GM19328 (cell line): ENCODE measurements around the gene RETREG2.
"Not testable (repeated sequence)": the region's sequence is repeated elsewhere in the genome, so short reads cannot be mapped to it uniquely, and the experiment has no call there.

Experiments used
- ATAC-seq: cut with Tn5 transposase; IDR thresholded peaks from one replicate; pipeline ENCODE4 v1.9.1; 2021; ENCODE audit warnings: mild to moderate bottlenecking, moderate library complexity; ENCODE audit not compliant: unreplicated experiment

RETREG2 gene

DNA sequence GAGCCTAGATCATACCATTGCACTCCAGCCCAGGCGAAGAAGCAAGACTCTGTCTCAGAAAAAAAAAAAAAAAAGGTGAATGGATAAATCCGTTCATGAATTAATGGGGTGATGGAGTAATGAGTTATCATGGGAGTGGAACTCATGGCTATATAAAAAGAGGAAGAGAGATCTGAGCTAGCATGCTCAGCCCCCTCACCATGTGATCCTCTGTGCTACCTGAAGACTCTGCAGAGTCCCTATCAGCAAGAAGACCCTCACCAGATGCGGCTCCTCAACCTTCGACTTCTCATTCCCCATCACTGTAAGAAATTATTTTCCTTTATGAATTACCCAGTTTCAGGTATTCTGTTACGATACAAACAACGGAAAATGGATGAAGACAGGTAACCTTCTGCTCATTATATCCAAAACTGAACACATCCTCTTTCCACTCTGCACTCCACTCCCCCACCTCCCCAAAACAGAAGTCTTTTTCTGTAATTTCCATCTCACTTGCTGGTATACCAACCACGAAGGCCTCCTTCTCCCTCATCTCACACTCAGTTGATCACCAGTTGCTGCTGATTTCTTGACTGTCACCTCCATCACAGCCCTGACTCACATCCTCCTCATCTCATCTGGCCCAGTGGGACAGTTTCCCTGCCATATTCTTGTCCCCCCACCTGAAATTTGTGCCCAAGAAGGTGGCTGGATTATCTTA is 8.8 kb downstream of the RETREG2 start:
- ATAC-seq, result no peak

DNA sequence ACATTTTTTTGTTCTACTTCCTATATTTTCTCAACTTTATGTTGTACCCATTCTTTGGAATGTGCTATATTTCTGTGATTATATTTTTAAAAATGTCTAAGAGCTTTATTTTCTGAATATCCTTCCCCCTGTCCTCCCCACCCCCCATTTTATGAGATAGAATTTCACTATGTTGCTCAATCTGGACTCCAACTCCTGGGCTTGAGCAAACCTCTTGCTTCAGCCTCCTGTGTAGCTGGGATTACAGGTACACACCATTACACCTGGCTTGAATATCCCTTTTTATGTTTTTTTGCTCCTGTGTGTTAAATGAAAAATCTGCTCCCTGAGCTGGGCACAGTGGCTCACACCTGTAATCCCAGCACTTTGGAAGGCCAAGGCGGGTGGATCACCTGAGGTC is 19.3 kb downstream of the RETREG2 start:
- no peak for ATAC-seq

DNA sequence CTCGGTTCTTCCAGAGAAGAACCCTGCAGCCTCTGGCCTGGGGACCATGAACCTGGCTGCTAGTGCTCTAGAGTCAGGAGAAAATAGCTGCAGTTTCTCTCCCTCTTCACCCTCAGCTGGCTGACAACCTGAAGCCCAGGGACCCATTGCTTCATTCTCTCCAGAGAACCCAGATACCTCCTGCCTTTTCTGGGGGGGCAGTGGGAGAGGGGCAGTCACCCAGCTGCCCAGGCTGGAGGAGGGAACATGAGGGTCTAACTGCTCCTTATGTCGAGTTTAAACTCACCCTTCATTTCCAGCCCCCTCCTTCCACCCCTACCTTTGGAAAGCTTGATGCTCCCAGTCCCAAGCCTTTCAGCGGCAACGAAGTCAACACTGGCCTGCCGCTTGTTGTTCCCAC is 20.9 kb downstream of the RETREG2 start:
- no peak for ATAC-seq

DNA sequence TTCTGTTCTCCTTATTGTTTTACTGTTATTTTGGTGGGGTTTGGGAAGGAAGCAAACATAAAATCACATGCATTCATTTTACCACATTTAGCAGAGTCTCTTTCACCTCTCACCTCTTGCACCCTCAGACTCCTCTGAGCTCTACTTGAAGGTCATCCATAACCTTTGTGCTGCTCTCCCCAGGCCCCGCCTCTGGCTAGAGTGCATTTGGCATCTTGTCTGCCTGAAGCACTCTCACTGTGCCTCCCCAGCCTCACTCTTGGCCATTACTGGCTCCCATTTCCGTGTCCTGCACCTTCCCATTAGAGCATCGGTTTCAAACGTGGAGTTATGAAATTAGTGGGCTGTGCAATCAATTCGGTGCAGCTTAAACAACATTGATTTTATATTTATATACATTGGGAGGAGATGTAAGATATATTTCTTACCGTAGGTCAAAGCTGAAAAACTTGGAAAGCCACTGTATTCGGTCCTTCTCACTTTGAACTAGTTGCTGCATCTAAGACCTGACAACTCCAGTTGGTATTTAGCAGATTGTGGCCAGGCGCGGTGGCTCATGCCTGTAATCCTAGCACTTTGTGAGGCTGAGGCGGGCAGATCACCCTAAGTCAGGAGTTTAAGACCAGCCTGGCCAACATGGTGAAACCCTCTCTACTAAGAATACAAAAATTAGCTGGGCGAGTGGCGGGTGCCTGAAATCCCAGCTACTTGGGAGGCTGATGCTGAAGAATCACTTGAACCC is 21.6 kb downstream of the RETREG2 start:
- ATAC-seq, result no peak

DNA sequence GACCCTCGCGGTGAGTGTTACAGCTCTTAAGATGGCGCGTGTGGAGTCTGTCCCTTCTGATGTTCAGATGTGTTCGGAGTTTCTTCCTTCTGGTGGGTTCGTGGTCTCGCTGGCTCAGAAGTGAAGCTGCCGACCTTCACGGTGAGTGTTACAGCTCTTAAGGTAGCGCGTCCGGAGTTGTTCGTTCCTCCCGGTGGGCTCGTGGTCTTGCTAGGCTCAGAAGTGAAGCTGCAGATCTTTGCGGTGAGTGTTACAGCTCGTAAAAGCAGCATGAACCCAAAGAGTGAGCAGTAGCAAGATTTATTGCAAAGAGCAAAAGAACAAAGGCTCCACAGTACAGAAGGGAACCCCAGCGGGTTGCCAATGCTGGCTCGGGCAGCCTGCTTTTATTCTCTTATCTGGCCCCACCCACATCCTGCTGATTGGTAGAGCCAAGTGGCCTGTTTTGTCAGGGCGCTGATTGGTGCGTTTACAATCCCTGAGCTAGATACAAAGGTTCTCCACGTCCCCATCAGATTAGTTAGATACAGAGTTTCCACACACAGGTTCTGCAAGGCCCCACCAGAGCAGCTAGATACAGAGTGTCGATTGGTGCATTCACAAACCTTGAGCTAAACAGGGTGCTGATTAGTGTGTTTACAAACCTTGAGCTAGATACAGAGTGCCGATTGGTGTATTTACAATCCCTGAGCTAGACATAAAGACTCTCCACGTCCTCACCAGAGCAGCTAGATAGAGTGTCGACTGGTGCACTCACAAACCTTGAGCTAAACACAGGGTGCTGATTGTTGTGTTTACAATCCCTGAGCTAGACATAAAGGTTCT is 22.6 kb downstream of the RETREG2 start:
- ATAC-seq, result not testable (repeated sequence)

DNA sequence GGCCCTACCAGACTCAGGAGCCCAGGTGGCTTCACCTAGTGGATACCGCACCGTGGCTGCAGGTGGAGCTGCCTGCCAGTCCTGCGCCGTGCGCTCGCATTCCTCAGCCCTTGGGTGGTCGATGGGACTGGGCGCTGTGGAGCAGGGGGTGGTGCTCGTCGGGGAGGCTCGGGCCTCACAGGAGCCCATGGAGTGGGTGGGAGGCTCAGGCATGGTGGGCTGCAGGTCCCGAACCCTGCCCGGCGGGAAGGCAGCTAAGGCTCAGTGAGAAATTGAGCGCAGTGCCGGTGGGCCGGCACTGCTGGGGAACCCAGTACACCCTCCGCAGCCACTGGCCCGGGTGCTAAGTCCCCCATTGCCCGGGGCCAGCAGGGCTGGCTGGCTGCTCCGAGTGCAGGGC is 23.3 kb downstream of the RETREG2 start:
- not testable (repeated sequence) for ATAC-seq

DNA sequence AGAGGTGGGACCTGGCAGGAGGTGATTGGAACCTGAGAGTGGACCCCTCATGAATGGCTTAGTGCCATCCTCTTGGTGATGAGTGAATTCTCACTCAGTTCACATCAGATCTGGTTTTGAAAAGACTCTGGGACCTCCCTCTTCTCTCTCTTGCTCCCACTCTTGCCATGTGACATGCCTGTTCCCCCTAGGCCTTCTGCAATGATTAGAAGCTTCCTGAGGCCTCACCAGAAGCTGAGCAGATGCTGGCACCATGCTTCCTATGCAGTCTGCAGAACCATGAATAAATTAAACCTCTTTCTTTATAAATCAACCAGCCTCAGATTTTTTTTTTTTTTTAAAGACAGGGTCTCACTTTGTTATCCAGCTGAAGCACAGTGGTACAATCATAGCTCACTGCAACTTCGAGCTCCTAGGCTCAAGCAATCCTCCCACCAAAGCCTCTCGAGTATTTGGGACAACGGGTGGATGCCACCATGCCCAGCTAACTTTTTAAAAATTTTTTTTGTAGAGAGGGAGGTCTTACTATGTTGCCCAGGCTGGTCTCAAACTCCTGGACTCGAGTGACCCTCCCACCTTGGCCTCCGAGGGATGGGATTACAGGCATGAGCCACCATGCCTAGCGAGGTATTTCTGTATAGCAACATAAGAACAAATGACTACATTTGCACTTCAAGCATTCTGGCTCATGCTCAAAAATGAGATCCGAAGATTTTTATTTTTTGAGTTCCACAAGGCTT is 26.5 kb downstream of the RETREG2 start:
- no peak for ATAC-seq

DNA sequence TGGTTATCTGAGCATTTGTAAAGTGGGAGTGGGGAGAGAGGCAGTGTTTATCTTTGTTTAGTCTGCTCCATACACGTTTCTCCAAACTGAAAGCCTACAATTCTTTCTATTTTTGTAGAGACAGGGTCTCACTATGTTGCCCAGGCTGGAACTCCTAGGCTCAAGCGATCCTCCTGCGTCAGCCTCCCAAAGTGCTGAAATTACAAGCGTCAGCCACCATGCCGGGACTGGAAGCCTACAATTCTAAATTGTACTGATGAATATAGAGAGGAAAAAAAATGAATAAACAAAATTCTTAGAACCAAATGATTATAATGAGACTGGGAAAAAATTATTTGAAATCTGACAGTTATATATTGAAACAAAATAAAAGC is 27.1 kb downstream of the RETREG2 start:
- ATAC-seq, result no peak

DNA sequence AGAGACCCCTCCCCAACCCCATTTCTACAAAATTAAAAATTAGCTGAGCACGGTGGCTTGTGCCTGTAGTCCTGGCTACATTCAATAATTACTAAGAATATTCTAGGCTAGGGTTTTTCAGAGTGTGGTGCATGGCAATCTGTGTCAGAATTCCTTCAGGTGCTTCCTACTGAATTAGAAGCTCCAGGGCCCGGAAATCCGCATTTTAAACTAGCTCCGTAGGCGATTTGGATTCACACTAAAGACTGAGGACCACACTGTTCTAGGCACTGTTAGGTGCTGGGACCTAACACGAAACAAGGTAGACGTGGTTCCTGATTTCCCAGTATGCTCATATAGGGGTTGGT is 27.9 kb downstream of the RETREG2 start:
- no peak for ATAC-seq

DNA sequence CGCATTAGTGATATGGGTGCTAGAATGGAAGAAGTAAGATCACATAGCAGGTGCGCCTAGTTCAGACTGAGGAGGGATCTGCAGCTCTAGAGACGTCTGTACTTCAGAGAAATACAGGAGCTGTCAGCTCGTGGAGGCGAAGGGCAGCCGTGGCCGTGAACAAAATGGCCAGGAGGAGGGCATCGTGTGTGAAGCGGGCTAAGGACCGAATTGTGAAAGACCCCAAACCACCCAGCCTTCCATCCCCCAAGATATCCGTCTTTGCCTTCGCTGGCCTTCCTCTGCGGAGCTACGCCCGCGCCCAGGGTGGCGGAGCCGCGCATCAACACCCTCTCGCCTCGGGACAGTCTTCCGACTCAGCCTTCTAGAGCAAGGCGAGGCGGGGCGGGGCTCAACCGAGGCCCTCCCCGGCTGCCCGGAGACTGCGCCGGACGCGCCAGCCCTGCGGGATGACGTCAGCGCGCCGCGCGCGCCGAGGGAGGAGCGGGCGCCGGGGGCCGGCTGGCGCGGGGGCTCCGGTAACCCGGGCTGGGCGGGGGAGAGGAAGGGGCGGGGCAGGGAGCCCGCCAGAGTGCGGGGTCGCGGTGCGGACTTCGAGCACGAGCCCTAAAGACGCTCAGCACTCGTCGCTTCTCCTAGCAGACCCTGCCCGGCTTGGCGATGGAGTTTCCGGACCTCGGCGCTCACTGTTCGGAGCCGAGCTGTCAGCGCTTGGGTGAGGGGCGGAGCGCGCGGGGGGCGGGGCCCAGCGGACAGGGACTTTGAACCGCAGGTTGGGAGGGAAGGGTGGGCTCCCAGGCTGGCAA is 28.5 kb downstream of the RETREG2 start, which contains the start of gene ZFAND2B:
Gene ZFAND2B (plus strand): TSS at position 455 of the 806 bp plus-strand sequence. CDS start 206 bp downstream, at position 661.
- ATAC-seq, result peak; percentile 98

DNA sequence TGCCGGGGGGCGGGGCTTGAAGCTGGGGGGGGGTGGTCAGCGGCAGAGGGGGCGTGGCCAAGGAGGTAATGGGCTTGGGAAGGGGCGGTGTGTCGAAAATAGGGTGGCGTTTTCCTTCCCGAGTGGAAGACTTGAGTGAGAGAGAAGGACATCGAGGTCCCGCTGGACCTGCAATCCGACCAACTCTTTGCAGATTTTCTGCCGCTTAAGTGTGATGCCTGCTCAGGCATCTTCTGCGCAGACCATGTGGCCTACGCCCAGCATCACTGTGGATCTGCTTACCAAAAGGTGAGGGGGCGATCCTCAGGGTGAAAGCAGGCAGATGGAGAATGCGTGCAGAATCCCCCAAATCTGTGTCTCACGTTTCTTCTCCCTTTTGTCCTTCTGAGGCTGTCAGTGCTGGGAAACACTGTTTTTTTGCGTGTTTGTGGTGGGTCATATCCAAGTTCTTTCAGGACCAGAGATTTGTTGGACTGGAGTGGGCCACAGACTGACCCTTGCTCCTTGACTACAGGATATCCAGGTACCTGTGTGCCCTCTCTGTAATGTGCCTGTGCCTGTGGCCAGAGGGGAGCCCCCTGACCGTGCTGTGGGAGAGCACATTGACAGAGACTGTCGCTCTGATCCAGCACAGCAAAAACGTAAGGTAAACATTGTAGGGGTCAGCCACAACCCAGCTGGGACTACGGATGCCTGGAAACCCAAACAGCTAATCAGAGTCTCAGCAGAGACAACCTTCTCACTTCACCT is 29.2 kb downstream of the RETREG2 start:
- no peak for ATAC-seq

DNA sequence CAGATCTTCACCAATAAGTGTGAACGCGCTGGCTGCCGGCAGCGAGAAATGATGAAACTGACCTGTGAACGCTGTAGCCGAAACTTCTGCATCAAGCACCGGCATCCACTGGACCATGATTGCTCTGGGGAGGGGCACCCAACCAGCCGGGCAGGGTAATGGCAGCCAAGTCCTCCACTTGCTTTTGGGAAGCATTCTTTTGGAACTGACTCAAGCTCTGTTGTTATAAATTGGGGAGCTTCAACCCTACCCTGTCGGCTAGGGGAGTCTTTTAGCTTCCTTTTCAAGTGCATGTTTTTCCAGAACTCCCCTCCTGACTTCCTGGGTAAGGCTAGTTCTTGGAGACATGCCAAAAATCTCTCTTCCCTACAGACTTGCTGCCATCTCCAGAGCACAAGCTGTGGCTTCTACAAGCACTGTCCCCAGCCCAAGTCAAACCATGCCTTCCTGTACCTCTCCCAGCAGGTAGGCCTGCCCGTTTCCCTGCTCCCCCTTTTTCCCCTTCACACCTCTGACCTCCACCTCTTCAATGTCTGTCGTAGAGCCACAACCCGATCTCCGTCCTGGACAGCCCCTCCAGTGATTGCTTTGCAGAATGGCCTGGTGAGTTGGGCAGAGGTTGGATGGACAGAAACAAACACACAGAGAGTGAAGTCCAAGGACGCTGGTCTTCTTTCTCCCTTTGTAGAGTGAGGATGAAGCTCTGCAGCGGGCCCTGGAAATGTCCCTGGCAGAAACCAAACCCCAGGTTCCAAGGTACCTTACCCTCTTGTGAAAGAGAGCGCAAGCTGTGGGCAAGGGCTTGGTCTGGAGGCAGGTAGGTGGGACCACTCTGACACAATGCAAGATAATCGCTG is 30.0 kb downstream of the RETREG2 start:
- no peak for ATAC-seq

DNA sequence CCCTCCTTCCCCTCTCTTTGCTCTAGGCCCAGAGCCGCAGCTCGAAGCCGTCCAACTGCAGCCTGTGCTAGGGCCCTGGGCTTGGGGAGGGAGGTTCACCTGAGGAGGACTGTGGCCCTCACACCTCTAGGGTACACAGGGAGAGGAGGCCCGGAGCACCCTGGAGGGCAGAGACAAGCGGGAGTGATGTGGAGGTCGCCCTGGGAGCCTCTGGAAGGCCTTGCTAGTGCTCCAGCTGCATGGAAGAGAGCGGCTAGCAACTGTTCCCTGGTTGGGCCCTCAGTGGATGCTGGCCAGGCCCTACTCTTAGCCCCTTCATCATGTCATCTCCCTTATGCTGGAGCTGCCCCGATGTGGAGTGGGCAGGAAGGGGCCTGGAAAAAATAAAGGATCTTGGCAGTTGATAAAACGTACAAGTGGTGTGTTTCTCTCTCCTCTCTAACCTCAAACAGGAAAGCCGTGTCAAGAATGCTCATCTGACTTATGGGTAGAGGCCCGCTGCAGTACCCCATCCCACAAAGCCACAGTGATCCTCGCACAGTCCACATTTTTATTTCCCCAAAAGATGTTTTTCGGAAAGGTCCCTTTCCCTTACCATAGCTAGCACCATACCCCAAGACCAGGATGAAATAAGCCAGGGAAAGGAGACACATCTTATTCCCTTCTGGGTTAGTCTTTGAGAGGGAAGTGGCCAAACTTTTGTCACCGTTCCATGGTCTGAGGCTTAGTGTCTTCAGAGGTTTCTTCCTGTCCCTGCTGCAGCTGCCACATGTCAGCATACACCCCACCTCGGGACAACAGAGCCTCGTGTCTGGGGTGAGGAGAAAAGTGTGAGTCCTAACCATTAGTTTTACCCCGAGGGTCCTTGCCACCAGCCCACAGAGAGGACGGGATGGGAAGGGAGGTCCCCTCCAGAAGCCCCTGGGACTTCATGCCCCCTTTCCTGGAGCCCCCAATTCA is 31.4 kb downstream of the RETREG2 start:
- ATAC-seq, result no peak

DNA sequence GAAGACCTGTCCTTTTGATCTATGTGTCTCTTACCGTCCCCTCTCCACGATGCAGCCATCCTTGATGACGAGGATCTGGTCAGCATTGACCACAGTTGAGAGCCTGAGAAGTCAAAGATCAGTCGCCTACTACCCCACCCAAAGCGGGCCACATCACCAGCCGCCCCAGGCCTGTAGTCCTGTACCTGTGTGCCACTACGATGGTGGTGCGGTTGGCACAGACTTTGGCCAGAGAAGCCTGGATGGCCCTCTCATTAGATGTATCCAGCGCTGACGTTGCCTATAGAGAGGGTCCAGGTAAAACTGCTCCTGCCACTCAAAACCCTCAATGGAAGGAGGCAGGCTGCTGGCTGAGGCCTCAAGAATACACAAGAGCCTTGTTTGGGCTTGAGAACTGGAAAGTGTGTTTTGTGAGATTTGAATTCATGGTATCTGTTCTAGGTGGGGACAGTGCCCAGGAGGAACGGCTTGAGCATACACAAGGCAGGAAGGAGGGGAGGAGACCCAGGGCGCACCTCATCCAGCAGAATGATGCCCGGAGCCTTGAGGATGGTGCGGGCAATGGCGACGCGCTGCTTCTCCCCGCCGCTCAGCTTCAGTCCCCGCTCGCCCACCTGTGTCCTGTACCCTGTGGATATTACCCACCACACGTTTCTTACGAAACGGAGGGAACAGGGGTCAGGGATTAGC is 32.3 kb downstream of the RETREG2 start:
- no peak for ATAC-seq

DNA sequence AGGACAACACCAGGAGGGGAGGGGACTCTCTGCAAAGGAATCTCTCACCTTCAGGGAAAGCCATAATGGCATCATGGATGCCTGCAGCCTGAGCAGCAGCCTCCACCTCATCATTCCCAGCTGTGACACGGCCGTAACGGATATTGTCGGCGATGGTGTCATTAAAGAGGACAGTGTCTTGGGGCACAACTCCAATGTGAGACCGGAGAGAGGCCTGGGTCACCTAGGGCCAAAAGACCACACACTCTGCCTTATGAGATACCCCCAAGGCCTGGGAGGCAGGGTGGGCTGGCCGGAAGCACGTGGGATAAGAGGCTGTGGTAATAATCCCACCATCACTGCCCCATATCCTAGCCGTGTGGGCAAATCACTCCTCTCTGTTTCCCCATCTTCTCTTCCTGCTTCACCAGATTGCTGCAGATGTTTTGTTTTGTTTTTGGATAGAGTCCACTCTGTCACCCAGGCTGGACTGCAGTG is 32.8 kb downstream of the RETREG2 start:
- no peak for ATAC-seq

DNA sequence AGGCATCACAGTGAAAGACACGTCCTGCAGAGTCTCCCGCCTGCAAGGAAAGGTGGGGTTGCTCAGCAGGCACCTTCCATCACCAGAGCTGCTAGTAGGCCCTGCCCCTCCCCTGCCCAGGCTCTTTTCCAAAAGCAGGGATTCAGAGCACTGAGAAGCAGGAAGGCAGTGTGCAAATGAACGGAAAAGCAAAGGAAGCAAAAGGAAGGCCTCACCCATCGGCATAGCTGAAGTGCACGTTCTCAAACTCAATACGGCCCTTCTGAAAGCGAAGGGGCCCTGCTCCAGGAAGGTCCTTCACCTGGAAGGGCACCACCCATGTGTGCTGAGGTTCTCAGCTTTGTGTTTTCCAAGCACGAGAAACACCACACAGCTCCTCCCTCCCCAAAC is 34.9 kb downstream of the RETREG2 start:
- ATAC-seq, result no peak
